ENCODE measurements around the gene ANKRD34C. TPM values are rescaled to one million over a fixed set of nuclear protein-coding genes. Genes with fewer than 3 reads are reported as not detected.

Gene ANKRD34C
- total RNA-seq, 1 experiment from 2014 or later: not detected

DNA sequence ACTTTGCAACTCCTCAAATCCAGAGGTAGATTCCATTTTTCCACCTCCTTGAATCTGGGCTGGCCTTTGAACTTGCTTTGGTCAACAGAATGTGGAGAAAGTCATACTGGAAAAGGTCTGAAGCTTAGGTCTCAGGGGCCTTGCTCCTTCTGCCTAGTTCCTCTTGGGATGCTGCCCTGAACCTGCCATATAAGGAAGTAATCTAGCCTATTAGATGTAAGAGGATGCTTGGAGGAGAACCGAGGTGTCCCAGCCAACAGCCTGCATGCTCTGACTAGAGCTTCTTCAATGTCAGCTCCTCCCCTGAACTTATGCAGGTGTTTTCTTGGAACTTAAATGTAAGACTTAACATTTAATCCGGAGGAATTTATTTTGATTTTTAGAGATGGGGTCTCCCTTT lies 26.4 kb downstream of the ANKRD34C start:
- peaks cover 4 to 13% (median 10%) of the 10 kb centered on the region in 3 experiments; a peak in 6 of 7 replicates for H3K36me3 Mint-ChIP-seq (ENCODE audit: insufficient read depth in 1 of 3, low read depth in 3 of 3)
- Histone ChIP-seq H2BK5ac (ENCODE audit: insufficient read length, low read length) (no peak overlapping the region), H2BK120ac (ENCODE audit: low read depth, low read length, poor library complexity, severe bottlenecking) (no peak overlapping the region), H3K79me2 (ENCODE audit: insufficient read depth, low read length) (no peaks in the 10 kb centered on the region), H3K23ac (ENCODE audit: insufficient read length, low read depth, low read length) (no peak overlapping the region), H3K4me1 (ENCODE audit: insufficient read depth, low read length) (peaks cover 3% of the 10 kb centered on the region; the same call in 1 of the 2 replicates), H3T11ph (ENCODE audit: low read length) (no peak overlapping the region), H3K4me2 (ENCODE audit: insufficient read depth, insufficient read length, low read length) (no peak overlapping the region), H2AFZ (ENCODE audit: low read length) (no peak overlapping the region), H2AK5ac (ENCODE audit: insufficient read length, low read length) (no peak overlapping the region), H2BK20ac (ENCODE audit: low read depth, low read length, poor library complexity, severe bottlenecking) (no peak overlapping the region), H2BK15ac (ENCODE audit: low read depth, low read length) (no peak overlapping the region), H4K91ac (ENCODE audit: insufficient read length, low read depth, low read length) (no peak overlapping the region), H4K8ac (replicated peaks; ENCODE audit: insufficient read length, low read depth, low read length) (no peak overlapping the region), H4K20me1 (ENCODE audit: control insufficient read depth, insufficient read depth, insufficient read length) (no peaks in the 10 kb centered on the region), H3K79me1 (ENCODE audit: insufficient read depth, low read depth, low read length, poor library complexity, severe bottlenecking) (no peaks in the 10 kb centered on the region), H3K56ac (ENCODE audit: insufficient read length, low read depth, low read length) (no peak overlapping the region), H3K9me3 (ENCODE audit: control insufficient read depth, low read depth, low read length) (no peaks in the 10 kb centered on the region), H3K4ac (ENCODE audit: low read depth, low read length) (no peak overlapping the region), H3K23me2 (ENCODE audit: insufficient read length, low read depth, low read length, poor library complexity, severe bottlenecking) (peaks cover 12% of the 10 kb centered on the region), H4K5ac (ENCODE audit: insufficient read length, low read depth, low read length) (no peak overlapping the region), H3K14ac (ENCODE audit: insufficient read depth, low read length) (no peak overlapping the region), H3K9ac (ENCODE audit: extremely low read depth, insufficient read length, low read length) (no peak overlapping the region), H3K27ac (ENCODE audit: insufficient read length, low read depth, low read length) (no peak overlapping the region), H2BK12ac (ENCODE audit: insufficient read length, low read depth, low read length) (no peak overlapping the region), H3K18ac (ENCODE audit: insufficient read length, low read depth, low read length) (no peak overlapping the region), H3K27me3 (ENCODE audit: insufficient read depth, low read length) (no peaks in the 10 kb centered on the region; the same call in 1 of the 2 replicates)
- no peak for TF ChIP-seq CTCF (conservative IDR thresholded peaks at IDR 0.05)
- H3K27ac Mint-ChIP-seq: no peak overlapping the region
- H3K9me3 Mint-ChIP-seq: peaks cover 0 to 4% of the 10 kb centered on the region in 2 experiments; a peak in 2 of 5 replicates
- no peak overlapping the region for H3K4me3 Mint-ChIP-seq
- no CpG with 5 or more reads among the region's 2 CpGs for WGBS (ENCODE audit: extremely low coverage, insufficient read length, low lambda C conversion rate)
- DNase-seq: no peak
- H3K4me1 Mint-ChIP-seq: peaks cover 17 to 19% of the 10 kb centered on the region in 2 experiments
- H3K27me3 Mint-ChIP-seq (ENCODE audit: low read depth): peaks cover 57% of the 10 kb centered on the region

Data from H9 (cell line).